Cardiac septum (tissue), 1 donor: ENCODE data around the gene CD247. TPM values are rescaled to one million over a fixed set of nuclear protein-coding genes. Genes with fewer than 3 reads are reported as not detected.

Experiments used
- DNase-seq: peaks from one replicate; pipeline ENCODE4 v3.0.0-alpha.2; 2020; ENCODE audit warnings: low spot score
- intact Hi-C: fragments of 100-400 bp; cut with DNase I; formaldehyde crosslinking; loops from one replicate; pipeline ENCODE4 v1.14.0; 2022
- total RNA-seq: library from RNA; stranded (reverse); fragmentation: NEBNext Ultra II Directional; extraction: Animal tissue kit (Norgen Biotek cat#: 25700); gene quantifications from one replicate; pipeline ENCODE4 v1.2.1, GENCODE V29; 2021
- donor health status: DM: no; HTN: no; CAD: no.

CD247 gene
- total RNA-seq, 1 donor from 2014 or later = 0.57 TPM

DNA sequence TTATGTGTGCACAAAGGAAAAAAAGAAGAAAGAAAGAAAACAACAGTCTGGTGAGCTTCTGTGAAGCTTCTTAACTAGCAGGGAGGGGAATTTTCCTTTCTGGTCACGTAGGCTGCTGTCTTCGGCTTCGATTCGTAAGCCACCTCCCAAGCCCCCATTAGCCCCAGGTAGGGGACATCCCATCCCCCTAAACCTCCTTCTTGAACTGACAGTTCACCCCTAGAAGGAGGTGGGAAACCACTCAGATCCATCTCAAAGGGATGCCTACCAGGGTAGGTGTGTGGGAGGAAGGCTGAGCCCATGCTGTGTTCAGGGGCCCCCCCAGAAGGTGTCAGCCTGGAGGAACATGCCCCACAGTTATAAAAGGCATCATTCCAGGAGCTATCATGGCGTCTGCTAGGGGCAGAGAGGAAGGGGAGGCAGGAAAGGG lies 25.8 kb downstream of the CD247 start:
- intact Hi-C loops = no loop called here
- DNase-seq = no peak

DNA sequence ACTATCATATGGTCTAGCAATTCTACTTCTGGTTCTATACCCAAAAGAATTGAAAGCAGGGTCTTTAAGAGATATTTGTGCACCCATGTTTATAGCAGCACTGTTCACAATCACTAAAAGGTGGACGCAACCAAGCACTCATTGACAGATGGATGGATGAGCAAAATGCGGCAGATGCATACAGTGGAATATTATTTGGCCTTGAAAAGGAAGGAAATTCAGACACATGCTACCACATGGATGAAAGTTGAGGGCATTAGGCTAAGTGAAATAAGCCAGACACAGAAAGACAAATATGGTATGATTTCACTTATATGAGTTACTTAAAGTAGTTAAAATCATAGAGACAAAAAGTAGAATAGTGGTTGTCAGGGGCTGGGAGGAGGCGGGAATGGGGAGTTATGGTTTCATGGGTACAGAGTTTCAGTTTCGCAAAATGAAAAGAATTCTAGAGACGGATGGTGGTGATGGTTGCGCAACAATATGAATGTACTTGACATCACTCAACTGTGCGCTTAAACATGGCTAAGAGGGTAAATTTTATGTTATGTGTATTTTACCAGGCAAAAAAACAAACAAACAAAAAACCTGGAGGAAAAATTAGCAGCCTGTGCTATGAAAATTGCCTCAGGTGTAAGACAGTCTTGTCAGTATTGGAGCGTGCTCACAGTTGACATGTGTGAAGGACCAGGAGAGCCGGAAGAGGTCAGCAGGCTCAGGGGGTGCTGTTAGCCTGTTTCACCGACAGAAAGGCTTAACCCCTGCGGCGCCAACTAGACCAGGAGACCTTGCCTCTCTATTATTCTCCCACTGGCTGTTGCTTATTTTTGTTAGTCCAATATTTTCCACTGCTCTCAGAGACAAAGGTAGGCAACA lies 26.5 kb downstream of the CD247 start:
- intact Hi-C loops = no loop called here

DNA sequence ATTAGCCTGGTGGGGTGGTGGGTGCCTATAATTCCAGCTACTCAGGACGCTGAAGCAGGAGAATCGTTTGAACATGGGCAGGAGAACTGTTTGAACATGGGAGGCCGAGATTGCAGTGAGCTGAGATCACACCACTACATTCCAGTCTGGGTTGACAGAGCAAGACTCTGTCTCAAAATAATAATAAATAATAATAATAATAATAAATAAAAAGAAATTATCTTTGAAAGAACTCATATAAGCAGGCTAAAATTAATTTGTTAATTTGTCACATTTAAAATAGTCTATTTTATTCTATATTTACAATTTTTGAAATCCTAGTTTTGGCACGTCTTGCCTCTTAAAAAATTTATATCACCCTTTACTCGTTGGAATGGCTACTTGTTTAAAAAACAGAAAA lies 27.6 kb downstream of the CD247 start:
- no peak for DNase-seq
- intact Hi-C loops = no loop called here

More for the DNA sequence above, 26.5 kb downstream of the CD247 start:
- DNase-seq = no peak

DNA sequence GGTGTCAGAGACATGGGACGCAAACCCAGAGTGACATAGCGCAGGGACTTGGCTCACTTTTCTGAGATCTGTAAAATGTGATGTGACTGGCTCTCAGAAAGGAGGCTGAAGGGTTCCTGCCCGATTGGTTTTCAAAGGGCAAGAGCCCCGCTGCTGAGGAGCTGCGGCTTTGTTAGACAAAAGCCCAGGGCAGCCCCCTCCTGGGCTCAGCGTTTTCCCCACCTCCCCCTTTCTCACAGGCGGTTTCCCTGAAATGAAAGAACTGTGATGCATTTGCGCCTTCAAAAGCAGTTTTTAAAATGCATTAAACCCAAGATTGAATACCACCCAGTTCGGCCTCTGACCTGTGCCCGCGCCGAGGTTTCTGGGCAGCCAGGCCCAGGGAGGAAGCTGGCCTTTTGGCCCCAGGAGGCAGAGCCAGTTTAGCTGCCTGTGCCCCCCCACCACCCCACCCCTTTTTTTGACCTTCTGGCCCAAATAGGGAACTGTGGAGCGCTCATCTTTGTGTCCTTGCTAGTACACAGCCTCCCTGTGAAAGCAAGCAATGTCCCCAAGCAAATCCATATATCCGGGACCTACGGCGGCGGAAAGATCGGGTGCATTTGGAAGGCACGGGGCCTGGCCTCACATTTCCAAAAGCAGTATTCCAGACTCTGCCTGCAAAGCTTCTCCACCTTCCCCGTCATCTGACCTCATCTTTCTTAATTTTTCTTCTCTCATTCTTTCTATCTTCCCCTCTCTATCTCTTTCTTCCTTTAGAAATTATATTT lies 28.6 kb downstream of the CD247 start:
- DNase-seq = no peak
- intact Hi-C loops = no loop called here

DNA sequence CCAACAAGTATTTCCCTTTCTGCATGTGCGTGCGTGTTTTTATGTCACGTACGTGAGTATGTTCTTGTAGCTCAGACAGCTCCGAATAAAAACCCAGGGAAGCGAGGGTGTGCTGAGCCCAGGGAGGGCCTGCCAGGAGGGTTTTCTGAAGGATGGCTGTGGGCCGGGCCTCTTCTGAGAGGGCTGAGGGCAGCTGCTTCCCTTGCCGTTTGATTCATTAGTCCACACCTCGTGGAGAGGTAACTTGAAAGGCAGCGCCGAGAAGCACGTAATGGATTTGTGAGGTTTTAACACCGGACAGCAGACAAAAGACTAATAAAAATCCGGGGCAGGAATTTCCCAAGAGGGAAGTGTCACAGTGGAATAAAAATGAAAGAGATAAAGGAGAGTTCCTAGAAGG lies 29.5 kb downstream of the CD247 start:
- DNase-seq = no peak
- intact Hi-C loops = no loop called here

DNA sequence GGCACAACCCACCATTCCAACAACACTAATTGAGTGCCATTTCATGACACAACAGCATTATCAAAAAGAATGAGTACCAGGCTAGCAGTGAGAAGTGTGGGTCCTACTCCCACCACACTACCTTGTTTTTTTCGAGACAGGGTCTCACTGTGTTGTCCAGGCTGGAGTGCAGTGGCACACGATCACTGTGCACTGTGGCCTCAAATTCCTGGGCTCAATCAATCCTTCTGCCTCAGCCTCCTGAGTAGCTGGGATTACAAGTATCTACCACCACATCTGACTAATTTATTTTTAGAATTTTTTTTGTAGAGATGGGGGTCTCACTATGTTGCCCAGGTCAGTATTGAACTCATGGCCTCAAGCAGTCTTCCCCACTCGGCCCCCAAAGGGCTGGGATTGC lies 30.7 kb downstream of the CD247 start:
- DNase-seq = no peak
- intact Hi-C loops = no loop called here

DNA sequence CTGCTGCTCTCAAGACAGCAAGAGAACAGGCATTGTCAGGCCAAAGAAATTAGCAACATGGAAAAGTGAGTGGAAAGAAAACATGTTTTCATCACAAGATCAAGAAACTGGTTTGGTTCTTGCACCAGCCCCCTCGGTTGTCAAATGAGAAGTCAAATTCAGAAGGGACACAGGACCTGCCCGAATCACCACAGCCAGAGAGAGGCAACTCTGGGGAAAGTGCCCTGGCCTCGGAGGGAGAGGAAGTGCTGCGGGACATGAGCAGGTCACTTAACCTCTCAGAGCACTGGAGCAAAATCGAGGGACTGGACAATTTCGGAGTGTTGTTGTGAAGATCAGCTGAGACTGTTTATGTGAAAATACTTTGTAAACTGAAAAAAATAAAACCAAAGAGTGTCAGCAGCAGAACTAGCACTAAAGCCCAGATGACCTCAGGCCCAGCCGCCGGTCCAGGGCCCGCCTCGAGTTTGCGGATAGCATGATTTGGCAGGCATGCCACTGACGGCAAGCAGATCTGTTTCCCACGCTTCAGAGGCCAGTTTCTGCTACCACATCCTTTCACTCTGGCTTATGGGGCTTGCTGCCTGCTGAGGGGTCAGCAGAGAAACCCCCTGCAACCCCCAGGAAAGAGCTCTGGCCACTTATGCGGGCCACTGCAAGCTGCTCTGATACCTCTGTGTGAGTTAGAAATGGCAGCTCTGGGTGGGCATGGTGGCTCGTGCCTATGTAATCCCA lies 32.1 kb downstream of the CD247 start:
- no peak for DNase-seq
- intact Hi-C loops = no loop called here

DNA sequence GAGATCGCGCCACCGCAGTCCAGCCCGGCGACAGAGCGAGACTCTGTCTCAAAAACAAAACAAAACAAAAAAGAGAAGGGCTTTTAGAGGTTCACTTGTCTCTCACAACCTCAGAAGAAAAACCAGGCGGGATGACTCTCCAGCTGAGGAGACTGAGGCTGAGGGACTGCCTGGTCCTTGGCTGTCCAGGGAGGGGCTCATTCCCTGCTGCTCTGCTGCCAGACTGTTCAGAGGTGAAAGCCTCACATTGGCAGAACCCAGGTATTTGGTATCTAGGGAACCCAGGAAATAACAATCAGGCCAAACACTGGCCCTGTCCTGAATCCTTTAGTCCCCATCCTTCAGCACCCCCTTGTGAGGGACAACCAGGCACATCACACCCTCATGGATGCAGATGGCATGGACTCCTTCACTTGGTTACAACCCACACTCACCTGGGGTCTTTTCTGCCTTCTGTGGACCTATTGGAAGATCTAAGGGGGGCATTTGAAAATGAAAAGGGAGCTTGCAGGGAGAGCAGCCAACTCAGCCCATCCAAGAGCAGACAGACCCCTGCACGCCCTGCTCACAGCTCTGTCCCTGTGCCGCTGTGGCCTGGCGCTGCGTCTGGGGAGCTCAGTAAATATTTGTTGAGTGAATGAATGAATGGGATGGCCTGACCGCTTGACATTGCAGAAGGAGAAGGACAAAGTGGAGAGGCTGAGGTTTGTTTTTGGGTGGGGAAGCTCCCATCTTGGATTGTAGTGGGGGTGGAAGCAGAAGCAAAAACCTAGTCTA lies 33.4 kb downstream of the CD247 start:
- intact Hi-C loops = no loop called here
- DNase-seq = no peak

DNA sequence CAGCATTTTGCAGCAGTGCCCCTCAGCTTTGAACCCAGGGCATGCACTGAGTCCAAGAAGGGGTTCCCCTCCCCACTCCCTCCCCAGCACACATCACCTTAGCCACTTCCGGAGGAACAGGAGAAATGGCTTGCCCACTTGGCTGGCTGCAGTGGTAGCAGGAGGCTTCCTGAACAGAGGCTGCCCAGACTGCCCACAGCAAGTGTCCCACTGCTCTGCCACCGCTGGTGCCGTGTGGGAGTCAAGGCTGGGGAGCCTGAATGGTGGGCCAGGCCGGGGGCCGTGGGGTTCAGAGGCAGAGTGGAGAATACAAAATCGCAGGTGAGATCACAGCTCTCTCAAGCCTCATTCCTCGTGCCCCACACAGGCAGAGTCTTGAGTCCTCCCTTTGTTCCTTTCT lies 34.5 kb downstream of the CD247 start:
- intact Hi-C loops = no loop called here
- DNase-seq = no peak

DNA sequence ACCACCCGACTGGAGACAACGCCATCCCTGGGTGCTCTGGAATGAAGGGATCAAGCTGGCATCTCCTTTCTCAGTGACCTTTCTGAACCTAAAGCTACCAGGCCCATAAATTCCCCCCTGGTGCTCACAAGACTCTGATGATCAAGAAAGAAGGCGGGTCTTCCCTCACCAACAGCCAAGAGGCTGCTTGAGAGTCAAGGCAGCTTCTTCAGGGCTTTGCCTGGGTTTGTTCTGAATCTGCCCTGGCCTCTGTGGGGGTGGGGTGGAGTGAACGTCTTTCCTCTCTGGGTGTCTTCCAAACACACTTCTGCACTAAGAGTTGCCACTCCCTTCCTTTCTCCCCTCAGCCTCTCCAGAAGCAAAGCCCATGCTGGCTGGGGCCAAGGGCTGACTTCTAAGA lies 36.1 kb downstream of the CD247 start:
- DNase-seq = no peak
- intact Hi-C loops = no loop called here

DNA sequence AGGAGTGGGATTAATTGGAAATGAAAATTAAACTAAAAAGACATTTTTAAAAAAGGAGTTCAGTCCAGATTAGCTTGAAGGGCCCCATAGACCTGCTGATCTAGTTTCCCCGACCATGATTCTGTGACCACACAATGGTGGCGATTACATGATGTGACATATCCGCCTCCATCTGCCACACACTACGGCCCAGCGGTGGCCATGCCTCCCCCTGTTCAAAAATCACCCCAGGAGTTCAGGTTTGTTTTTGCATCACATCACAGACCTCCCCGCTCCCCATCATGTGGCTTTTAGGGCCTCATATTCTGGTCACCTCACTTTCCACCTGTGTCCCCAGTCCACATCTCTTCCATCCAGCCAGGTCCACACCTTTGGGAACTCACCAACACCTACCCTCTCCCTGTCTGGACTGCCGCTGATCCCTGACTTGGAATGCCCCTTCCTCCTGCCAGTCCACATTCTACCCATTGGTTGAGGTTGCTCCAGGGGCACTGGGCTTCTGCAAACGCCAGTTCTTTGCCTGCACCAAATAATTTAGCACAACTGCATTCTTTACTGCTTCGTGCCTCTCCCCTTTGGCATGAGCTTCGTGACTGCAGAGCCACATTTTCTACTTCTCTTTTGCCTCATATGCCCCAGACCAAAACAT lies 38.9 kb downstream of the CD247 start:
- no peak for DNase-seq
- intact Hi-C loops = no loop called here

DNA sequence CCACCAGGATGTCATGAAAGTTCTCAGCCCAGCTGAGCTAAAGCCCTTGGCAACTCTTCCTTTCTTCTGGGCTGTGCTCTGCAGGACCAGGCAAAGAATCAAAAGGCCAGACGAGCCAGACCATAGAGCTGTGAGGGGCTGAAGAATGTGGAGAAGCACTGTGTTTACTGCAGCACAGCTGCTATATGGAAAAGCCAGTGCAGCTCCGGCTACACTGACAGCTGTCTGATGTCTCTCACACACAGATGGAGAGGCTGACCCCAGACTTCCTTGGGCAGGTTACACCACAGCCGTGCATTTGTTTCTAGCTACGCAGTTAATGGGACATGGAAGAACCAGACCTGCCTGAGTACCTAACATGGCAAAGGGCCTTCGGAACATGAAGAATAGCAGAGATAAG lies 40.3 kb downstream of the CD247 start:
- DNase-seq = no peak
- intact Hi-C loops = no loop called here

DNA sequence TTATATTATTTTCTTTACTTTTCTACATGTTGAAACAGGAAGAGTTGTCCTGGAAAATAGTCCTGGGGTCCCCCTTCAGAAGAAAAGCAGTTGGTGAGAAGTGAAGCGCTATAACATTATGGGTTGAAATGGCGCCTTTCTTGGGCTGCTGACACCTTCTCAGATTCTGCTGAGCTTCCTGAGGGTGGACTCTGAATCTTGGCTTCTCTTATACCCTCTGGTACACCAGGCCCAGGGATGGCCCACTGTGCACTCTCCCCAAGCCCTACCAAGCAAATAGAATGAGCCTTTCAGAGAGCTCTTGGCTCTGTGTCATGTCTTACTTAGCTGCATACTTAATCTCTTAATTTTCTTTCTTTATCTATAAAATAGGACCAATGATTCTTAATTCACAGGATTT lies 42.3 kb downstream of the CD247 start:
- intact Hi-C loops = no loop called here
- no peak for DNase-seq

DNA sequence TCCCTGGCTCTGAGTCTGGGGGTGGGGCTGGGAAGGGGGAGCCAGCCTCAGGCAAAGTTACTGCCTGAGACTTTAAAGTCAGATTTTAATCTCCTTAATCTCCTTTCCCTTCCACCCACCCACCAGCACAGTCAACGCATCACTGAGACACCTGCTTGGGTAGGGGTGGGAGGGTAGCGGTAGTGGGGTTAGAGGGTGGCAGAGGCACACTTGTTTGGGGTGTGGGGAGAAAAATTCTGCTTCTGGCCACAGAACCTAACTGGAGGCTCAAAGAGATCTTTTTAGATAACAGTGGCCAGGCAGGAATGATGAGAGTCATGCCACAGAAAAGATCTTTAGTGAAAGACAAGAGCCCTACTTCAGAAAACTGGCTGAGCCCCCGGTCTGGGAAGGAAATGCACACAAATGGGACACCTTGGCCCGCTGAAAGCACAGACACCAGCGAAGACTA lies 44.1 kb downstream of the CD247 start:
- DNase-seq = no peak
- intact Hi-C loops = no loop called here

DNA sequence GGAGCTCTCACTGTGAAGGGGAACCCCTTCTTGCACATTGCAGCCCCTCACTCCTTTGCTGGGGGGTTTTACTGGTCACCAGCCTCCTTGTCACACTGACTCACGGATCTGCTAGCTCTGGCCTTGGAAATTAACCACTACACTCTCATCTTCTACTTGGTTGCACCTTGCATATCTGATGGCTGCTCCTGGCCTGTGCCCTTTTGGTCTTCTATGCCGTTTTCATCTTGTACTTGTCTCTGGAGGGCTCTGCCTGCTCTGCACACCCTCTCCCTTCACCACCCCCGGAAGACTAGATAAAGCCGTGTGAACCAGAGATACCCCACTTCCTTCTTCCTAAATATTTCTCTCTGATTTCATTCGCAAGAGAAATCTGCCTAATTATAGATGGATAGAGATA lies 44.6 kb downstream of the CD247 start:
- intact Hi-C loops = no loop called here

DNA sequence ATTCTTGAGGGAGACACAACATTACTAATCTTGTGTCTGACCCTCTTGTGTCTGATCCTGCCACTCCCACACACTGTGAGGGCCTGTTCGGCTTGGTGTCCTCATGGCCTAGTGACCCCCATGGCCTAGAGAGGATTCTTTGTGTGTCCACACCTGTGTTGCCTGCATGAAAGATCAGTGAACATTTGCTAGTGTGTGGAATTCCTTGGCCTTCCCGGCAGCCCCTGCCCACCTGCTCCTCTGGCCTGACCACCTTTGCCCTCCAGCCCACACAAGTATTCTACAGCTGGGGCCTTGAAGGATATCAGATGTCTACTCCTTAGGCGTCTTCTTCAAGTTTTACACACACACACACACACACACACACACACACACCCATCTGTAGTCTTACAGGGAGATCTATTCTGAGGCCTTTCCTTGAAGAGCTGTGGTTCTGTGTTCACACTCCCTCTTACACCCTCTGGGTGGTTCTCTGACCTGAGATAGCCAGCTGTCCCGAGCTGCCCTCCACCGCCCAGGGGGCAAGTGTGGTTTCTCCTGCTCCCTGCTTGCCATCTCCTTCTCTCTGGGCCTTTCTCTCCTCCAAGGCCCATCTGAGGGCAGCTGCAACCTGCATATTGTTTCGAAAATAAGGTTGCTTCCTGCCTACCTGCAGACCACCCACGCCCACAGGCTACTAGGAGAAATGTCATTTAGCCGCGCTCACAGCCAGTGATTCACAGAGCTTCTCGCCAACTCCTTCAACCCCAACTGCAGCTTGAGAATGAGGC lies 45.4 kb downstream of the CD247 start:
- intact Hi-C loops = no loop called here

More for the DNA sequence above, 44.6 kb downstream of the CD247 start:
- no peak for DNase-seq

DNA sequence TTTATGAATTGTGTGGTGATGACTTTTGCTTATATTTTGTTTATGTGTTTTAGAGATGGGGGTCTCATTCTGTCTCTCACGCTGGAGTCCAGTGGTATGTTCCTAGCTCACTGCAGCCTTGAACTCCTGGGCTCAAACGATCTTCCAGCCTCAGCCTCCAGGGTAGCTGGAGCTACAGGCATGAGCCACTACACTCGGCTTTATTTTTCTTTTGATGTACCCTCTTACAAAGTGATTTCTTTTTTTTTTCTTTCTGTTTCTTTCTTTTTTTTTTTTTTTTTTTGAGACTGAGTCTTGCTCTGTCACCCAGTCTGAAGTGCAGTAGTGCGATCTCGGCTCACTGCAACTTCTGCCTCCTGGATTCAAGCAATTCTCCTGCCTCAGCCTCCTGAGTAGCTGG lies 46.8 kb downstream of the CD247 start:
- no peak for DNase-seq
- intact Hi-C loops = no loop called here

More for the DNA sequence above, 45.4 kb downstream of the CD247 start:
- DNase-seq = no peak

DNA sequence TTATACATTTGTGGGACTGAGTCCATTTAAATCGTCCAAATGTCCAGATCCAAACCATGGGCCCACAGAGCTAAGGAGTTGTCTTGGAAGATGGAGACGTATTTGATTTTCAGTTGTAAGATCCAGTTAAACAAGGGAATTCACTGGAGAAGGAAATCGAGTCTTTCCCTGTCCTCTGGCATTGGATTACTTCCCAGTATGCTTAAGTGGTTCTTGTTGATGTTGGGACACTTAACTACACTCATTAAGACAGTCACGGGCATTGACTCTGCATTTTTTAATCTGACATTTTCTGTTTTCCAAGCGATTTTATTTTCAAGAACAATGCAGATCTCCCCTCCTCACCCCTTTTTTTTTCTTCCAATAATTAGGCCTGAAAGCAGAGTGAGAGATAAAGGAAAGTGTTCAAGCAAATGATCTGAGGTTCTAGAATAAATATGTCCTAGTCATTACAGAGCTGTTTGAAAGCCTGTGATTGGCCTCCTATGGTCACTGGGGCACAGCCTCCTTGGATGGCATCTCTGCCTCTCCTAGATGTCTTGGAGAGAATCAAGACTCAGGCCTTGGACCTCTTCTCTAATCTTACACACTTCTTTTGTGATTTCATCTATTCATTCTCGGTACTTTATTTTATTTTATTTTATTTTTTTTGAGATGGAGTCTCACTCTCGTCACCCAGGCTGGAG lies 48.9 kb downstream of the CD247 start:
- DNase-seq = no peak
- intact Hi-C loops = no loop called here
